ENCODE measurements around the gene JMJD8. TPM values are rescaled to one million over a fixed set of nuclear protein-coding genes. Genes with fewer than 3 reads are reported as not detected.
A peak's percentile ranks its signal among the peaks of the same experiment; 100 is the strongest.

Gene JMJD8
- total and polyA plus RNA-seq, 10 donors, result 24.9 to 58.7 (median 35.9) TPM

DNA sequence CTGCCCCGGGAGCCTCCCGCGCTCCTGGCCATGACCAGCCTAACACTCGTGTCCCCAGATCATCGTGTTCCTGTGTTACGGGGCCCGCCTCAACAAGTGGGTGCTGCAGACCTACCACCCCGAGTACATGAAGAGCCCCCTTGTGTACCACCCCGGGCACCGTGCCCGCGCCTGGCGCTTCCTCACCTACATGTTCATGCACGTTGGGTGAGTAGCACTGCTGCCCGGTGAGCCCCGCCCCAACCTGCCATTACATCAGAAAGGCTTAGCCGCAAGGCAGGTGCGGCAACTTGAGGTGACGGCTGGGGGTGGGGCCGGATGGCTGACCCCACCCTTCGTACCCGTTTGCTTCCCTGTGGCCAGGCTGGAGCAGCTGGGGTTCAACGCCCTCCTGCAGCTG, 7.2 kb downstream of the JMJD8 start:
- no peak for DNase-seq

GRCh38 chr16:676565-676902, 7.6 kb downstream of the JMJD8 start:
- WGBS, 5 donors, result 86 to 95% (median 92%) methylated on average over 15 to 21 of the region's 21 CpGs
- Histone ChIP-seq H3K36me3 (peaks cover 0 to 36% (median 25%) of the 10 kb centered on the region in 6 donors), H3K4me1 (peaks cover 23 to 69% (median 49%) of the 10 kb centered on the region in 6 donors), H3K27ac (no peak overlapping the region), H3K27me3 (replicated peaks in 1 of 7) (peaks cover 0 to 39% (median 15%) of the 10 kb centered on the region in 7 donors), H3K4me3 (no peak overlapping the region), H3K9me3 (no peaks in the 10 kb centered on the region)
- intact Hi-C loops (cut with DNase I; ENCODE audit: low total_unique reads), result no loop called here
- TF ChIP-seq CTCF (IDR thresholded peaks at IDR 0.05 in 8 of 11, conservative IDR thresholded peaks at IDR 0.05 in 3 of 11) (no peak), POLR2A (IDR thresholded peaks at IDR 0.05) (no peak), POLR2AphosphoS5 (IDR thresholded peaks at IDR 0.05) (peak in 1 of 3 donors; percentile 6)
- DNase-seq, result no peak

More for the DNA sequence above, 7.2 kb downstream of the JMJD8 start:
- Histone ChIP-seq H3K4me1 (peaks cover 27 to 73% (median 53%) of the 10 kb centered on the region in 6 donors), H3K4me3 (no peak overlapping the region), H3K9me3 (no peaks in the 10 kb centered on the region), H3K36me3 (peaks cover 0 to 36% (median 25%) of the 10 kb centered on the region in 6 donors), H3K27ac (no peak overlapping the region), H3K27me3 (replicated peaks in 1 of 7) (peaks cover 0 to 39% (median 15%) of the 10 kb centered on the region in 7 donors)
- intact Hi-C loops (cut with DNase I; ENCODE audit: low total_unique reads), result no loop called here
- TF ChIP-seq CTCF (IDR thresholded peaks at IDR 0.05 in 8 of 11, conservative IDR thresholded peaks at IDR 0.05 in 3 of 11), result no peak
- no peak for TF ChIP-seq POLR2A (IDR thresholded peaks at IDR 0.05)
- no peak for TF ChIP-seq POLR2AphosphoS5 (IDR thresholded peaks at IDR 0.05)
- WGBS, 5 donors, result 59 to 82% (median 67%) methylated on average over 16 to 23 of the region's 23 CpGs

DNA sequence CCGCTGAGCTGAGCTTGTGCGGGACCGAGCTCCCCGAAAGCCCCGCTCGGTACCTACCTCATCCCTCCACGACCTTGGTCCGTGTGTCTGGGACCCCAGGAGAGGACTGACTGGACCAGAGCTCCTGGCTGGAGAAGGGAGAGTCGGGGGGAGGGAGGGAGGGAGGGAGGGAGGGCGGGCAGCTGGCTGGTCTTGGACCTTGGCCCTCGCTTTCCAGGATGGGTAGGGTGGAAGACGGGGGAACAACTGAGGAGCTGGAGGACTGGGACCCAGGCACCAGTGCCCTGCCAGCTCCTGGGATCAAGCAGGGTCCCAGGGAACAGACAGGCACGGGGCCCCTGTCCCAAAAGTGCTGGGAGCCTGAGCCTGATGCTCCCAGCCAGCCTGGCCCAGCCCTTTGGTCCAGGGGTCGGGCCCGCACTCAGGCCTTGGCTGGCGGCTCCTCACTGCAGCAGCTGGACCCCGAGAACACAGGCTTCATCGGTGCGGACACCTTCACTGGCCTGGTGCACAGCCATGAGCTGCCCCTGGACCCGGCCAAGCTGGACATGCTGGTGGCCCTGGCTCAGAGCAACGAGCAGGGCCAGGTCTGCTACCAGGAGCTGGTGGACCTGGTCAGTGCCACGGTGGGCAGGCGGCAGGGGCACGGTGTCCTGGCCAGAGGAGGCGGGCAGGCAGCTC, 8.1 kb downstream of the JMJD8 start:
- intact Hi-C loops (cut with DNase I; ENCODE audit: low total_unique reads), result no loop called here
- TF ChIP-seq POLR2AphosphoS5 (IDR thresholded peaks at IDR 0.05), result peak in 1 of 3 donors; percentile 36
- TF ChIP-seq CTCF (IDR thresholded peaks at IDR 0.05 in 8 of 11, conservative IDR thresholded peaks at IDR 0.05 in 3 of 11), result no peak
- no peak for TF ChIP-seq POLR2A (IDR thresholded peaks at IDR 0.05)
- H3K36me3 ChIP-seq, result peaks cover 0 to 37% (median 28%) of the 10 kb centered on the region in 6 donors
- peaks cover 18 to 64% (median 44%) of the 10 kb centered on the region in 6 donors for H3K4me1 ChIP-seq
- H3K27me3 ChIP-seq (replicated peaks in 1 of 7), result peaks cover 0 to 39% (median 15%) of the 10 kb centered on the region in 7 donors
- H3K4me3 ChIP-seq, result peak overlapping the region in 4 of 8 donors; percentile 12 to 59 (median 23)
- WGBS, 5 donors, result 42 to 64% (median 54%) methylated on average over 6 to 25 of the region's 25 CpGs
- no peaks in the 10 kb centered on the region for H3K9me3 ChIP-seq
- no peak overlapping the region for H3K27ac ChIP-seq
- no peak for DNase-seq

Measured in spleen (tissue), 11 donors.